ENCODE results near the gene ZFAND5. TPM values are rescaled to one million over a fixed set of nuclear protein-coding genes. Genes with fewer than 3 reads are reported as not detected.

The ZFAND5 gene
- total and polyA plus RNA-seq, 2 of the 13 experiments (the other 11 are each of a cell fraction or from before 2014, with no cell fraction given), result 53.4 to 60.2 TPM

DNA sequence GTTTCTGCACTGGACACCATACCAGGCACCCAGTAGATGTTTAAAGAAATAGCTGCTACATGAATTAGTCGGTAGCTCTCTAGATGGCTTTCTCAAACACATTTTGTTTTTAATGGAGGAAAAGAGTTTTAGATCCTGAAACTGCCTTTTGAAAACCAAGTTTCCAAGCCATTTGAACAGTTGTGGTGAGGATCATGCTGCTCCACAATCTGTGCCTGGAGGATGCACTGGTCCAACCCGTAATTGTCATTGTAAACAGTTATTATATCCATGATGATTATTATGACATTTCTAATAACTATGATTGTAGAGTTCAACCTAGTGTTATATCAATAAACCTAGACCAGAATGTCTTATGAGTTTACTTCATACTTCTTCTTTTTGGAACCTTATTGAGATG is 35.9 kb upstream of the ZFAND5 start:
- no peaks in the 10 kb centered on the region for H3K79me2 ChIP-seq (ENCODE audit: insufficient read depth, low read length)
- H2AFZ ChIP-seq (ENCODE audit: low read length), result no peak overlapping the region
- ATAC-seq (no peak), FAIRE-seq (no peak), DNase-seq (ENCODE audit: low spot score) (no peak)
- H3K4me3 ChIP-seq (replicated peaks in 1 of 3; ENCODE audit: insufficient read depth in 1 of 3, low read depth in 2 of 3, low read length in 3 of 3), result no peak overlapping the region
- H3K36me3 ChIP-seq (replicated peaks in 1 of 2; ENCODE audit: control insufficient read depth in 1 of 2, insufficient read depth in 2 of 2, low read length in 2 of 2), result no peaks in the 10 kb centered on the region
- in situ Hi-C loops (cut with HindIII; ENCODE audit: extremely low pct_ligation_motif_present, low pct_unique_long_range_greater_than_20kb) (no loop called here), intact Hi-C loops (cut with micrococcal nuclease; ENCODE audit: unreplicated experiment) (no loop called here)
- 27% methylated on average over 2 of the region's 2 CpGs for WGBS (ENCODE audit: low lambda C conversion rate)
- H3K27me3 ChIP-seq (ENCODE audit: control insufficient read depth in 1 of 2, insufficient read depth in 2 of 2, low read length in 2 of 2), result no peaks in the 10 kb centered on the region
- TF ChIP-seq, protein P1, sequence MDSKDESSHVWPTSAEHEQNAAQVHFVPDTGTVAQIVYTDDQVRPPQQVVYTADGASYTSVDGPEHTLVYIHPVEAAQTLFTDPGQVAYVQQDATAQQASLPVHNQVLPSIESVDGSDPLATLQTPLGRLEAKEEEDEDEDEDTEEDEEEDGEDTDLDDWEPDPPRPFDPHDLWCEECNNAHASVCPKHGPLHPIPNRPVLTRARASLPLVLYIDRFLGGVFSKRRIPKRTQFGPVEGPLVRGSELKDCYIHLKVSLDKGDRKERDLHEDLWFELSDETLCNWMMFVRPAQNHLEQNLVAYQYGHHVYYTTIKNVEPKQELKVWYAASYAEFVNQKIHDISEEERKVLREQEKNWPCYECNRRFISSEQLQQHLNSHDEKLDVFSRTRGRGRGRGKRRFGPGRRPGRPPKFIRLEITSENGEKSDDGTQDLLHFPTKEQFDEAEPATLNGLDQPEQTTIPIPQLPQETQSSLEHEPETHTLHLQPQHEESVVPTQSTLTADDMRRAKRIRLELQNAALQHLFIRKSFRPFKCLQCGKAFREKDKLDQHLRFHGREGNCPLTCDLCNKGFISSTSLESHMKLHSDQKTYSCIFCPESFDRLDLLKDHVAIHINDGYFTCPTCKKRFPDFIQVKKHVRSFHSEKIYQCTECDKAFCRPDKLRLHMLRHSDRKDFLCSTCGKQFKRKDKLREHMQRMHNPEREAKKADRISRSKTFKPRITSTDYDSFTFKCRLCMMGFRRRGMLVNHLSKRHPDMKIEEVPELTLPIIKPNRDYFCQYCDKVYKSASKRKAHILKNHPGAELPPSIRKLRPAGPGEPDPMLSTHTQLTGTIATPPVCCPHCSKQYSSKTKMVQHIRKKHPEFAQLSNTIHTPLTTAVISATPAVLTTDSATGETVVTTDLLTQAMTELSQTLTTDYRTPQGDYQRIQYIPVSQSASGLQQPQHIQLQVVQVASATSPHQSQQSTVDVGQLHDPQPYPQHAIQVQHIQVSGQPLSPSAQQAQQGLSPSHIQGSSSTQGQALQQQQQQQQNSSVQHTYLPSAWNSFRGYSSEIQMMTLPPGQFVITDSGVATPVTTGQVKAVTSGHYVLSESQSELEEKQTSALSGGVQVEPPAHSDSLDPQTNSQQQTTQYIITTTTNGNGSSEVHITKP (CRISPR knock-in tag; IDR thresholded peaks at IDR 0.05; ENCODE audit: low read depth), result no peak
- no peak for TF ChIP-seq JUNB (CRISPR knock-in tag; IDR thresholded peaks at IDR 0.05; ENCODE audit: borderline replicate concordance)
- no peak for TF ChIP-seq REXO4 (CRISPR knock-in tag; IDR thresholded peaks at IDR 0.05; ENCODE audit: borderline replicate concordance)
- TF ChIP-seq KLF15 (CRISPR knock-in tag; IDR thresholded peaks at IDR 0.05; ENCODE audit: borderline replicate concordance), result no peak
- TF ChIP-seq RFX1 (IDR thresholded peaks at IDR 0.05), result no peak
- TF ChIP-seq GATAD2A (CRISPR knock-in tag; IDR thresholded peaks at IDR 0.05), result no peak
- TF ChIP-seq ZNF180 (CRISPR knock-in tag; IDR thresholded peaks at IDR 0.05; ENCODE audit: borderline replicate concordance, low read depth), result no peak
- no peak for TF ChIP-seq ZNF256 (CRISPR knock-in tag; conservative IDR thresholded peaks at IDR 0.05)
- TF ChIP-seq ARNTL (CRISPR knock-in tag; IDR thresholded peaks at IDR 0.05), result no peak
- no peak for TF ChIP-seq NFRKB (IDR thresholded peaks at IDR 0.05)
- TF ChIP-seq ATF7 (IDR thresholded peaks at IDR 0.05), result no peak
- TF ChIP-seq ATF7 (CRISPR knock-in tag; IDR thresholded peaks at IDR 0.05), result no peak
- no peak for TF ChIP-seq REPIN1 (CRISPR knock-in tag; IDR thresholded peaks at IDR 0.05; ENCODE audit: borderline replicate concordance, low read depth)
- TF ChIP-seq SYNCRIP (IDR thresholded peaks at IDR 0.05; ENCODE audit: insufficient read depth, low read depth, low read length), result no peak
- no peak for TF ChIP-seq NFIC (IDR thresholded peaks at IDR 0.05; ENCODE audit: low read length)
- no peak for TF ChIP-seq ZSCAN22 (CRISPR knock-in tag; IDR thresholded peaks at IDR 0.05)
- TF ChIP-seq KMT2A (CRISPR knock-in tag; IDR thresholded peaks at IDR 0.05), result no peak
- H3K9ac ChIP-seq (ENCODE audit: insufficient read depth, low read depth, low read length), result no peak overlapping the region
- no peak overlapping the region for H3K27ac ChIP-seq (ENCODE audit: extremely low read length, insufficient read depth, low read length)
- no TSS peak for BruUV-seq (replicated peaks)
- ChIA-PET CTCF (ENCODE audit: low intra/inter-chr PET ratio, low total read pairs) (no interaction called here), POLR2A (no interaction called here)
- peaks cover 16% of the 10 kb centered on the region for H3K4me1 ChIP-seq (ENCODE audit: insufficient read depth, low read length)
- H3K9me3 ChIP-seq (ENCODE audit: low read length), result no peaks in the 10 kb centered on the region
- H3K4me2 ChIP-seq (ENCODE audit: low read depth, low read length), result no peak overlapping the region
- H4K20me1 ChIP-seq (ENCODE audit: insufficient read depth, low read length), result no peaks in the 10 kb centered on the region

All from HepG2 (cell line).